H1 (cell line): ENCODE results near the gene LONP2. TPM values are rescaled to one million over a fixed set of nuclear protein-coding genes. Genes with fewer than 3 reads are reported as not detected.

Source experiments
- CBX5 ChIP-seq: fragments of 300-800, 300-1000 bp; sonication (generic); IDR thresholded peaks from 2 replicates; pipeline ENCODE4 v1.7.1; 2016; ENCODE audit warnings: antibody characterized with exemption, low read length, low read depth
- GTF2F1 ChIP-seq: IDR thresholded peaks from 2 replicates; pipeline ENCODE4 v1.6.1; 2012; ENCODE audit warnings: low read depth, low read length, improper control_type of control experiment, borderline replicate concordance
- RFX5 ChIP-seq: IDR thresholded peaks from 2 replicates; pipeline ENCODE4 v1.6.1; 2011; ENCODE audit warnings: low read depth, low read length, improper control_type of control experiment, borderline replicate concordance
- polyA plus RNA-seq, 7 experiments: library from polyadenylated mRNA; depleted of rRNA in 3 of 7; stranded (reverse) in 5 of 7; unstranded in 2 of 7; fragments of >200 nt in 5 of 7; fragments of 200-250 nt in 2 of 7; gene quantifications; 1 replicate in 5 of 7; 2 replicates in 1 of 7; 4 replicates in 1 of 7; pipeline versions ENCODE4 v1.2.1 to v1.2.3, GENCODE V29; 2011 to 2013; ENCODE audit warnings: missing spikeins in 2 of 7, mixed read lengths in 2 of 7
- total RNA-seq: library from RNA; stranded (reverse); fragmentation: NEBNext Ultra II Directional; extraction: Animal tissue kit (Norgen Biotek cat#: 25700); gene quantifications from 2 replicates; pipeline ENCODE4 v1.2.1, GENCODE V29; 2021

LONP2 gene
- total and polyA plus RNA-seq, 2 of the 8 experiments (the other 6 are each of a cell fraction or from before 2014, with no cell fraction given), result 8.1 to 23.1 TPM

DNA sequence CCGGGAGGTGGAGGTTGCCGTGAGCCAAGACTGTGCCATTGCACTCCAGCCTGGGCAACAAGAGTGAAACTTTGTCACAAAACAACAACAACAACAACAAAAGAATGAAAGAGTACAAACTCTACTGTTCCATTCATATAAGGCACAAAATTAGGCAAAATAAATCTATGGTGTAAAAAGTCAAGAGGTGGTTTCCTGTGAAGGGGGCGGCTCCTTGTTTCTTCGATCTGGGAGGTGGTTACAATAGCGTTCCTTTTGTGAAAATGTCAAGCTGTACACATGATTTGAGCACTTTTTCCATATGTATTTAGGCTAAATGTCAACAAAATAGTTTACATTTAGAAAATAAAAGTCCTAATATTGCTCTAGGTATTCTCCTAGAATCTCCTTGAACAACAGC is 134.2 kb downstream of the LONP2 start (continued):
- TF ChIP-seq CBX5, result no peak
- no peak for TF ChIP-seq RFX5
- TF ChIP-seq GTF2F1, result no peak
